ENCODE results near the gene RALGPS1.

Gene RALGPS1

GRCh38 chr9:127197186-127197860 is 282.7 kb downstream of the RALGPS1 start:
- DNase-seq: no peak

GRCh38 chr9:127197861-127198430 is 283.4 kb downstream of the RALGPS1 start:
- DNase-seq: no peak

GRCh38 chr9:127198587-127198986 is 284.0 kb downstream of the RALGPS1 start:
- DNase-seq: no peak

GRCh38 chr9:127199001-127199791 is 284.6 kb downstream of the RALGPS1 start:
- DNase-seq: peak; percentile 73

GRCh38 chr9:127200106-127200862 is 285.7 kb downstream of the RALGPS1 start:
- no peak for DNase-seq

- no peak for DNase-seq
These were observed 286.5 kb downstream of the RALGPS1 start for GRCh38 chr9:127201071-127201541.

- no peak for DNase-seq
These were observed 287.1 kb downstream of the RALGPS1 start for GRCh38 chr9:127201731-127202130.

- DNase-seq: no peak
These were observed 288.0 kb downstream of the RALGPS1 start for GRCh38 chr9:127202461-127203169.

GRCh38 chr9:127203681-127204327 is 289.2 kb downstream of the RALGPS1 start:
- DNase-seq: no peak

- DNase-seq: no peak
These were observed 290.3 kb downstream of the RALGPS1 start for GRCh38 chr9:127204771-127205470.

GRCh38 chr9:127205952-127206351 is 291.4 kb downstream of the RALGPS1 start:
- no peak for DNase-seq

GRCh38 chr9:127206666-127207065 is 292.1 kb downstream of the RALGPS1 start:
- DNase-seq: no peak

GRCh38 chr9:127207734-127208410 is 293.3 kb downstream of the RALGPS1 start:
- DNase-seq: no peak

GRCh38 chr9:127208416-127208815 is 293.8 kb downstream of the RALGPS1 start:
- no peak for DNase-seq

GRCh38 chr9:127209220-127209619 is 294.6 kb downstream of the RALGPS1 start:
- DNase-seq: no peak

- DNase-seq: no peak
These were observed 295.5 kb downstream of the RALGPS1 start for GRCh38 chr9:127209948-127210640.

- no peak for DNase-seq
These were observed 296.5 kb downstream of the RALGPS1 start for GRCh38 chr9:127210851-127211730.

- no peak for DNase-seq
These were observed 297.4 kb downstream of the RALGPS1 start for GRCh38 chr9:127211983-127212382.

GRCh38 chr9:127212453-127212852 is 297.9 kb downstream of the RALGPS1 start:
- no peak for DNase-seq

Measured in activated naive CD4-positive, alpha-beta T cell treated with anti-CD3 and anti-CD28 coated beads, Interleukin-2, amount 50 U/mL, for 16 hours (primary cell).